Cardiac fibroblast (primary cell): Measurements from ENCODE around the gene HNRNPK.
A peak's percentile ranks its signal among the peaks of the same experiment; 100 is the strongest.

Source experiments
- DNase-seq, 2 donors: peaks; one replicate each; pipeline versions ENCODE4 v3.0.0 to v3.0.0-alpha.2; 2010; ENCODE audit warnings: low read depth in 2 of 2
- H3K4me3 ChIP-seq, 2 donors: replicated peaks in 1 of 2; 1 replicate in 1 of 2; 2 replicates in 1 of 2; pipeline ENCODE4 v1.5.1; 2011; ENCODE audit warnings: low read depth in 2 of 2, low read length in 2 of 2, mild to moderate bottlenecking in 2 of 2, moderate library complexity in 1 of 2
- CTCF ChIP-seq: IDR thresholded peaks from one replicate; pipeline ENCODE4 v1.5.1; 2011; ENCODE audit warnings: low read depth, mild to moderate bottlenecking, low read length, inconsistent platforms

The HNRNPK gene

GRCh38 chr9:83979812-83980394 is at the start of gene HNRNPK:
HNRNPK (minus strand) TSS chr9:83980215; CDS start chr9:83978252, 1,963 bp downstream.
- peak; percentile 99 for DNase-seq
- H3K4me3 ChIP-seq = peak within 1 kb of the TSS; percentile 95 to 100
- peak; percentile 18 for TF ChIP-seq CTCF

- no peak for TF ChIP-seq CTCF
- DNase-seq = no peak
- H3K4me3 ChIP-seq = no peak overlapping the region
These were observed 47.2 kb upstream of the HNRNPK start for GRCh38 chr9:84027201-84027600.

- no peak overlapping the region for H3K4me3 ChIP-seq
- DNase-seq = no peak
- TF ChIP-seq CTCF = no peak
These were observed 44.1 kb upstream of the HNRNPK start for GRCh38 chr9:84024041-84024575.

- no peak for DNase-seq
- TF ChIP-seq CTCF = no peak
- no peak overlapping the region for H3K4me3 ChIP-seq
These were observed 27.6 kb upstream of the HNRNPK start for GRCh38 chr9:84007662-84008061.

GRCh38 chr9:84003246-84003645 is 23.2 kb upstream of the HNRNPK start:
- no peak for DNase-seq
- no peak overlapping the region for H3K4me3 ChIP-seq
- no peak for TF ChIP-seq CTCF

- no peak for TF ChIP-seq CTCF
- no peak overlapping the region for H3K4me3 ChIP-seq
- DNase-seq = peak; percentile 12 to 29
These were observed 22.3 kb upstream of the HNRNPK start for GRCh38 chr9:84002344-84002743.

GRCh38 chr9:84001621-84002020 is 21.6 kb upstream of the HNRNPK start:
- TF ChIP-seq CTCF = no peak
- no peak for DNase-seq

More at GRCh38 chr9:84001621-84002020, 21.6 kb upstream of the HNRNPK start:
- no peak overlapping the region for H3K4me3 ChIP-seq
